K562 (cell line): Measurements from ENCODE around the gene CELSR1. TPM values are rescaled to one million over a fixed set of nuclear protein-coding genes. Genes with fewer than 3 reads are reported as not detected.

Source experiments
- ATAC-seq: fragments of 200-7000 bp; cut with Tn5 transposase; 3 replicates; pipeline ENCODE4 v1.9.1; 2020; ENCODE audit warnings: moderate library complexity
- BruUV-seq: library from RNA; stranded (reverse); fragments of 400-500 nt; replicated peaks from 2 replicates; lab custom pipeline; 2021; lab: Mats Ljungman, UMichigan
- CTCF ChIA-PET: fragments of 300-600 bp; formaldehyde crosslinking; extraction: SDS; loops from one replicate; lab custom pipeline; 2021; ENCODE audit warnings: low intra/inter-chr PET ratio; lab: Yijun Ruan, JAX
- POLR2A ChIA-PET: fragments of 300-600, 350-650 bp; sonication (Branson Sonifier 250); formaldehyde crosslinking; extraction: SDS; loops from one replicate; lab custom pipeline; 2021; ENCODE audit warnings: antibody characterized with exemption, inconsistent platforms; lab: Yijun Ruan, JAX
- DNase-seq, 4 experiments: peaks; one replicate each; pipeline versions ENCODE4 v3.0.0 to v3.0.0-alpha.2; 2011 to 2018; ENCODE audit warnings: low spot score in 3 of 4, mixed read lengths in 3 of 4; ENCODE audit errors: extremely low read depth in 1 of 4
- FAIRE-seq: peaks from 2 replicates; lab custom pipeline; 2011; peaks lifted over from hg19 to GRCh38; lab: Jason Lieb, UNC
- H2AFZ ChIP-seq: 2 replicates; pipeline ENCODE4 v1.6.0; 2011; ENCODE audit warnings: low read depth, low read length, control low read depth, inconsistent platforms
- H3K27ac ChIP-seq: fragments of 200-600 bp; 3 replicates; pipeline ENCODE4 v1.8.0; 2011; ENCODE audit warnings: low read depth, mild to moderate bottlenecking, control low read depth, inconsistent platforms, low read length, moderate library complexity, mixed read lengths; ENCODE audit errors: extremely low read depth
- H3K27me3 ChIP-seq, 2 experiments: fragments of 300-600 bp in 1 of 2; 2 replicates in 1 of 2; 3 replicates in 1 of 2; pipeline versions ENCODE4 v1.6.0 to v1.8.0; 2011; ENCODE audit warnings: inconsistent platforms in 2 of 2, low read length in 2 of 2, mild to moderate bottlenecking in 1 of 2, mixed read lengths in 1 of 2, moderate library complexity in 1 of 2; ENCODE audit not compliant: control insufficient read depth in 2 of 2, insufficient read depth in 2 of 2
- H3K36me3 ChIP-seq: fragments of 300-600 bp; 3 replicates; pipeline ENCODE4 v1.8.0; 2011; ENCODE audit warnings: mild to moderate bottlenecking, low read length, inconsistent platforms; ENCODE audit not compliant: control insufficient read depth, insufficient read depth
- H3K4me1 ChIP-seq, 2 experiments: fragments of 200-600 bp in 1 of 2; replicated peaks in 1 of 2; 2 replicates in 1 of 2; 3 replicates in 1 of 2; pipeline versions ENCODE4 v1.5.1 to v1.8.0; 2011; ENCODE audit warnings: inconsistent platforms in 2 of 2, low read length in 2 of 2, mild to moderate bottlenecking in 1 of 2, mixed read lengths in 1 of 2, moderate library complexity in 1 of 2; ENCODE audit not compliant: control insufficient read depth in 2 of 2, insufficient read depth in 2 of 2
- H3K4me2 ChIP-seq: 2 replicates; pipeline ENCODE4 v1.6.1; 2011; ENCODE audit warnings: low read length, control low read depth, inconsistent platforms, mixed read lengths; ENCODE audit not compliant: insufficient read depth
- H3K4me3 ChIP-seq: fragments of 200-600 bp; sonication (generic), shearing (Covaris generic); 2 replicates; pipeline ENCODE4 v1.5.1; 2016; ENCODE audit warnings: control low read depth, inconsistent platforms
- H3K79me2 ChIP-seq: fragments of 200-600 bp; 3 replicates; pipeline ENCODE4 v1.8.0; 2011; ENCODE audit warnings: low read length, inconsistent platforms; ENCODE audit not compliant: control insufficient read depth, insufficient read depth
- H3K9ac ChIP-seq, 2 experiments: 2 replicates each; pipeline versions ENCODE4 v1.6.0 to v1.6.1; 2011; ENCODE audit warnings: low read depth in 2 of 2, low read length in 2 of 2, control low read depth in 1 of 2, inconsistent platforms in 1 of 2, mild to moderate bottlenecking in 1 of 2, mixed read lengths in 1 of 2; ENCODE audit not compliant: insufficient read depth in 1 of 2
- H3K9me1 ChIP-seq: one replicate; pipeline ENCODE4 v1.6.0; 2011; ENCODE audit warnings: inconsistent platforms, mild to moderate bottlenecking, low read length, moderate library complexity; ENCODE audit not compliant: control insufficient read depth, insufficient read depth
- H3K9me3 ChIP-seq: replicated peaks from 2 replicates; pipeline ENCODE4 v1.5.1; 2011; ENCODE audit warnings: low read depth, low read length, inconsistent platforms; ENCODE audit not compliant: control insufficient read depth, insufficient read depth
- H4K20me1 ChIP-seq: replicated peaks from 2 replicates; pipeline ENCODE4 v1.6.1; 2011; ENCODE audit warnings: low read length, inconsistent platforms, mixed read lengths; ENCODE audit not compliant: control insufficient read depth, insufficient read depth
- CHD1 ChIP-seq: fragments of 200-600 bp; sonication (generic); IDR thresholded peaks from one replicate; pipeline ENCODE4 v1.6.1; 2012; ENCODE audit warnings: mild to moderate bottlenecking, moderate library complexity, low read length, inconsistent platforms
- FIP1L1 ChIP-seq: fragments of 200-400 bp; formaldehyde crosslinking; IDR thresholded peaks from 2 replicates; pipeline ENCODE4 v1.6.1; 2018; ENCODE audit warnings: mild to moderate bottlenecking, low read depth, low read length; ENCODE audit not compliant: poor library complexity, severe bottlenecking
- FOXK1 ChIP-seq: sonication (generic); formaldehyde crosslinking; IDR thresholded peaks from 2 replicates; pipeline ENCODE4 v1.8.0; 2022; ENCODE audit warnings: missing genetic modification reagents, mild to moderate bottlenecking, borderline replicate concordance
- ZNF263 ChIP-seq: sonication (generic); formaldehyde crosslinking; IDR thresholded peaks from 2 replicates; pipeline ENCODE4 v1.8.0; 2022; ENCODE audit warnings: mild to moderate bottlenecking, missing genetic modification reagents, borderline replicate concordance
- ZSCAN32 ChIP-seq: fragments of 450-650 bp; formaldehyde crosslinking; IDR thresholded peaks from 2 replicates; pipeline ENCODE4 v1.4.0; 2020; ENCODE audit warnings: mild to moderate bottlenecking, moderate library complexity
- WGBS: fragments of 100-300 bp; shearing (Covaris generic); methylation state at CpG from one replicate; pipeline ENCODE4 v1.1.6; 2016; ENCODE audit warnings: low coverage, mixed read lengths; ENCODE audit not compliant: insufficient coverage; ENCODE audit errors: missing lambda C conversion rate; 5-methylcytosine and 5-hydroxymethylcytosine counted together
- in situ Hi-C: fragments of 300-500 bp; cut with MboI; formaldehyde crosslinking; loops from 4 replicates; pipeline ENCODE4 v1.15.0; 2018; ENCODE audit warnings: inconsistent platforms, mixed read lengths
- intact Hi-C: fragments of 100-400 bp; cut with micrococcal nuclease; formaldehyde crosslinking; loops from 2 replicates; pipeline ENCODE4 v1.14.2; 2022
- polyA plus RNA-seq, 8 experiments: library from polyadenylated mRNA; depleted of rRNA in 4 of 8; stranded (reverse) in 5 of 8; unstranded in 3 of 8; fragments of >200 nt; fragmentation: Nextera tagmentation in 2 of 8; fragmentation: Illumina TruSeq in 1 of 8; extraction: Ambion mirVana in 2 of 8; extraction: Trizol in 1 of 8; gene quantifications; 2 replicates each; pipeline versions ENCODE4 v1.2.1 to v1.2.3, GENCODE V29; 2011 to 2014; ENCODE audit warnings: inconsistent platforms in 1 of 8, missing spikeins in 1 of 8
- total RNA-seq, 7 experiments: library from RNA; depleted of rRNA in 6 of 7; stranded (reverse); fragments of >200 nt in 6 of 7; fragmentation: Illumina TruSeq in 2 of 7; extraction: Trizol in 2 of 7; gene quantifications; 2 replicates each; pipeline versions ENCODE4 v1.2.1 to v1.2.3, GENCODE V29; 2011 to 2021; ENCODE audit warnings: low replicate concordance in 1 of 7
- TF ChIP-seq, protein P1 (sequence below), 2 experiments: fragments of 450-650 bp; IDR thresholded peaks; 2 replicates each; pipeline ENCODE4 v1.6.1; 2016; ENCODE audit warnings: mild to moderate bottlenecking in 2 of 2, borderline replicate concordance in 1 of 2, low read depth in 1 of 2, moderate library complexity in 1 of 2
- TF ChIP-seq, protein P2 (sequence below): fragments of 150-350 bp; IDR thresholded peaks from 2 replicates; pipeline ENCODE4 v1.6.1; 2014; ENCODE audit warnings: low read depth, mild to moderate bottlenecking, low read length, borderline replicate concordance
- TF ChIP-seq, protein P3 (sequence below): fragments of 450-650 bp; formaldehyde crosslinking; IDR thresholded peaks from 2 replicates; pipeline ENCODE4 v1.4.0; 2020; ENCODE audit warnings: mild to moderate bottlenecking, moderate library complexity

CELSR1 gene
- total and polyA plus RNA-seq, 9 of the 15 experiments (the other 6 are each of a cell fraction or from before 2014, with no cell fraction given): under 0.01 to 0.09 TPM; not detected in 7

DNA sequence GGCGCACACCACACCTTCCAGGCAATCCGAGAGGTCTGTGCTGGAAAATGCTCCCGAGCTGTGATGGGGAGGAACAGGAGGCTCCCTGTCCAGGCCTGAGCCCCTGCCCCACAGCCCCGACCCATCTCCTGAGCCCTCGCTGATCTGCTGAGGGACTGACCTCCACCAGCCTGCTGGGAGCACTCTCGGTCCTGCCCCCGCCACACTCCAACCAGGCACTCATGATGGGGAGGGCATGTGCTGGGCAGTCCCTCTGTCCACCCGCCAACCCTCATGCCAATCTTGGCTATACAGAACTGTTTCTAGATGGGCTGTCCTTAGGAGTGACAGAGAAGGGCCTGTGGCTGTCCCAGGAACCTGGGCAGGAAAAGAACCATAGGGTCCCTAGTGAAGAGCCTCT is 131.1 kb downstream of the CELSR1 start:
- H3K27me3 ChIP-seq: peaks cover 20 to 61% of the 10 kb centered on the region in 2 experiments; a peak in 4 of 5 replicates
- H3K36me3 ChIP-seq: no peaks in the 10 kb centered on the region
- H3K9me1 ChIP-seq: no peaks in the 10 kb centered on the region
- POLR2A ChIA-PET: no interaction called here
- no peak overlapping the region for H3K4me2 ChIP-seq
- no peak for ATAC-seq
- intact Hi-C loops: no loop called here
- CTCF ChIA-PET: no interaction called here
- H3K4me1 ChIP-seq: peaks cover 0 to 22% of the 10 kb centered on the region in 2 experiments; a peak in 2 of 5 replicates
- H3K4me3 ChIP-seq: no peak overlapping the region
- no peak for FAIRE-seq
- H3K27ac ChIP-seq: no peak overlapping the region
- no peak overlapping the region for H3K9ac ChIP-seq
- no peaks in the 10 kb centered on the region for H3K79me2 ChIP-seq
- in situ Hi-C loops: no loop called here
- TF ChIP-seq CHD1: no peak
- TF ChIP-seq, protein P1, sequence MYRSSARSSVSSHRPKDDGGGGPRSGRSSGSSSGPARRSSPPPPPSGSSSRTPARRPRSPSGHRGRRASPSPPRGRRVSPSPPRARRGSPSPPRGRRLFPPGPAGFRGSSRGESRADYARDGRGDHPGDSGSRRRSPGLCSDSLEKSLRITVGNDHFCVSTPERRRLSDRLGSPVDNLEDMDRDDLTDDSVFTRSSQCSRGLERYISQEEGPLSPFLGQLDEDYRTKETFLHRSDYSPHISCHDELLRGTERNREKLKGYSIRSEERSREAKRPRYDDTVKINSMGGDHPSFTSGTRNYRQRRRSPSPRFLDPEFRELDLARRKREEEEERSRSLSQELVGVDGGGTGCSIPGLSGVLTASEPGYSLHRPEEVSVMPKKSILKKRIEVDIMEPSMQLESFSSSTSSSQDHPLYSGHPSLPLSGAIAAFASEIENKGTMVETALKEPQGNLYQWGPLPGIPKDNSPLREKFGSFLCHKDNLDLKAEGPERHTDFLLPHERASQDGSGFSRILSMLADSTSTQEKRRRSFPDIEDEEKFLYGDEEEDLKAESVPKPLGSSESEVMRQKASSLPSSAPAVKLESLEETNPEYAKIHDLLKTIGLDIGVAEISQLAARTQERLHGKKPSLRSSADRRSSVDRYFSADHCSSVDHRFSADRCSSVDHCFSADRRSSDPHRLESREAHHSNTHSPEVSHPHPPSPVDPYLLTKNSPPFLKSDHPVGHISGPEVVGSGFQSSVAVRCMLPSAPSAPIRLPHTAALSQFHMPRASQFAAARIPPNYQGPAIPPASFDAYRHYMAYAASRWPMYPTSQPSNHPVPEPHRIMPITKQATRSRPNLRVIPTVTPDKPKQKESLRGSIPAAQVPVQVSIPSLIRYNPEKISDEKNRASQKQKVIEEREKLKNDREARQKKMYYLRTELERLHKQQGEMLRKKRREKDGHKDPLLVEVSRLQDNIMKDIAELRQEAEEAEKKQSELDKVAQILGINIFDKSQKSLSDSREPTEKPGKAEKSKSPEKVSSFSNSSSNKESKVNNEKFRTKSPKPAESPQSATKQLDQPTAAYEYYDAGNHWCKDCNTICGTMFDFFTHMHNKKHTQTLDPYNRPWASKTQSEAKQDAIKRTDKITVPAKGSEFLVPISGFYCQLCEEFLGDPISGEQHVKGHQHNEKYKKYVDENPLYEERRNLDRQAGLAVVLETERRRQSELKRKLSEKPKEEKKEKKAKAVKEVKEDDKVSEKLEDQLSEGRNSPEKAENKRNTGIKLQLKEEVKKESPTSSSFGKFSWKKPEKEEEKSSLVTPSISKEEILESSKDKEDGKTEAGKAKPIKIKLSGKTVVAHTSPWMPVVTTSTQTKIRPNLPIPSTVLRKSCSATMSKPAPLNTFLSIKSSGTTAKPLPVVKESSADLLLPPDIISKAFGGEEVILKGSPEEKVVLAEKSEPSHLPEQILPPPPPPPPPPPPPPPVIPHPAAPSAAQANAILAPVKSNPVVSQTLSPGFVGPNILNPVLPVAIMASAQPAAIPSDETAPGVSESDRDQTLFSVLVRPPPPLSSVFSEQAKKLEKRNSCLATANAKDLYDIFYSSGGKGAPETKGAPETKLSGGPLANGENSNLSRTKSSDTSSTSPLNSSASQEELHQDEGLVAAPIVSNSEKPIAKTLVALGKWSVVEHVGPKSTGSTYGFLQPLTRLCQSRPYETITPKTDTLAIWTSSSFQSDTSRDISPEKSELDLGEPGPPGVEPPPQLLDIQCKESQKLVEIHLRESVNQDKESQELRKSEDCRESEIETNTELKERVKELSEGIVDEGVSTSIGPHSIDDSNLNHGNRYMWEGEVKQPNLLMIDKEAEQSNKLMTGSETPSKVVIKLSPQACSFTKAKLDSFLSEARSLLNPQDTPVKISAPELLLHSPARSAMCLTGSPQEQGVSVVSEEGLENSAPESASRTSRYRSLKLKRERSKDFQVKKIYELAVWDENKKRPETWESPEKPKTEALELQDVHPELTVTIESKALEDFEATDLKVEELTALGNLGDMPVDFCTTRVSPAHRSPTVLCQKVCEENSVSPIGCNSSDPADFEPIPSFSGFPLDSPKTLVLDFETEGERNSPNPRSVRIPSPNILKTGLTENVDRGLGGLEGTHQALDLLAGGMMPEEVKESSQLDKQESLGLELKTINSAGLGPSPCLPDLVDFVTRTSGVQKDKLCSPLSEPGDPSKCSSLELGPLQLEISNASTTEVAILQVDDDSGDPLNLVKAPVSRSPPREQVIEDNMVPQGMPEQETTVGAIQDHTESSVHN (IDR thresholded peaks at IDR 0.05; ENCODE audit: borderline replicate concordance in 1 of 2, low read depth in 1 of 2): no peak
- TF ChIP-seq, protein P2, sequence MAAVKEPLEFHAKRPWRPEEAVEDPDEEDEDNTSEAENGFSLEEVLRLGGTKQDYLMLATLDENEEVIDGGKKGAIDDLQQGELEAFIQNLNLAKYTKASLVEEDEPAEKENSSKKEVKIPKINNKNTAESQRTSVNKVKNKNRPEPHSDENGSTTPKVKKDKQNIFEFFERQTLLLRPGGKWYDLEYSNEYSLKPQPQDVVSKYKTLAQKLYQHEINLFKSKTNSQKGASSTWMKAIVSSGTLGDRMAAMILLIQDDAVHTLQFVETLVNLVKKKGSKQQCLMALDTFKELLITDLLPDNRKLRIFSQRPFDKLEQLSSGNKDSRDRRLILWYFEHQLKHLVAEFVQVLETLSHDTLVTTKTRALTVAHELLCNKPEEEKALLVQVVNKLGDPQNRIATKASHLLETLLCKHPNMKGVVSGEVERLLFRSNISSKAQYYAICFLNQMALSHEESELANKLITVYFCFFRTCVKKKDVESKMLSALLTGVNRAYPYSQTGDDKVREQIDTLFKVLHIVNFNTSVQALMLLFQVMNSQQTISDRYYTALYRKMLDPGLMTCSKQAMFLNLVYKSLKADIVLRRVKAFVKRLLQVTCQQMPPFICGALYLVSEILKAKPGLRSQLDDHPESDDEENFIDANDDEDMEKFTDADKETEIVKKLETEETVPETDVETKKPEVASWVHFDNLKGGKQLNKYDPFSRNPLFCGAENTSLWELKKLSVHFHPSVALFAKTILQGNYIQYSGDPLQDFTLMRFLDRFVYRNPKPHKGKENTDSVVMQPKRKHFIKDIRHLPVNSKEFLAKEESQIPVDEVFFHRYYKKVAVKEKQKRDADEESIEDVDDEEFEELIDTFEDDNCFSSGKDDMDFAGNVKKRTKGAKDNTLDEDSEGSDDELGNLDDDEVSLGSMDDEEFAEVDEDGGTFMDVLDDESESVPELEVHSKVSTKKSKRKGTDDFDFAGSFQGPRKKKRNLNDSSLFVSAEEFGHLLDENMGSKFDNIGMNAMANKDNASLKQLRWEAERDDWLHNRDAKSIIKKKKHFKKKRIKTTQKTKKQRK: no peak
- TF ChIP-seq ZSCAN32 (CRISPR knock-in tag): no peak
- TF ChIP-seq, protein P3, sequence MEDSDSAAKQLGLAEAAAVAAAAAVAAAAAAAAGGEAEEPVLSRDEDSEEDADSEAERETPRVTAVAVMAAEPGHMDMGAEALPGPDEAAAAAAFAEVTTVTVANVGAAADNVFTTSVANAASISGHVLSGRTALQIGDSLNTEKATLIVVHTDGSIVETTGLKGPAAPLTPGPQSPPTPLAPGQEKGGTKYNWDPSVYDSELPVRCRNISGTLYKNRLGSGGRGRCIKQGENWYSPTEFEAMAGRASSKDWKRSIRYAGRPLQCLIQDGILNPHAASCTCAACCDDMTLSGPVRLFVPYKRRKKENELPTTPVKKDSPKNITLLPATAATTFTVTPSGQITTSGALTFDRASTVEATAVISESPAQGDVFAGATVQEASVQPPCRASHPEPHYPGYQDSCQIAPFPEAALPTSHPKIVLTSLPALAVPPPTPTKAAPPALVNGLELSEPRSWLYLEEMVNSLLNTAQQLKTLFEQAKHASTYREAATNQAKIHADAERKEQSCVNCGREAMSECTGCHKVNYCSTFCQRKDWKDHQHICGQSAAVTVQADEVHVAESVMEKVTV (CRISPR knock-in tag): no peak
- no peak for TF ChIP-seq ZNF263 (CRISPR knock-in tag)
- TF ChIP-seq FIP1L1: no peak
- TF ChIP-seq FOXK1 (CRISPR knock-in tag): no peak
- 0 out of 2 replicates have a peak, but pooled peaks cover 5% of the 10 kb centered on the region for H4K20me1 ChIP-seq
- no peaks in the 10 kb centered on the region for H3K9me3 ChIP-seq
- 0% methylated on average over 2 of the region's 8 CpGs for WGBS
- DNase-seq: no peak
- no TSS peak for BruUV-seq
- H2AFZ ChIP-seq: no peak overlapping the region
